A549 (cell line): Measurements from ENCODE around the gene SARDH.

Source experiments
- BHLHE40 ChIP-seq: IDR thresholded peaks from 2 replicates; pipeline ENCODE4 v1.6.1; 2012; ENCODE audit warnings: low read depth, low read length, inconsistent platforms
- CTCF ChIP-seq: fragments of >200 bp; sonication (Bioruptor Twin); formaldehyde crosslinking; IDR thresholded peaks from 3 replicates; pipeline ENCODE4 v1.5.1; 2016
- EP300 ChIP-seq, 2 experiments: fragments of >200 bp; sonication (Bioruptor Twin); formaldehyde crosslinking; IDR thresholded peaks; 2 replicates in 1 of 2; 3 replicates in 1 of 2; pipeline ENCODE4 v1.6.1; 2016 to 2017
- MAFK ChIP-seq: fragments of 450-650 bp; IDR thresholded peaks from 2 replicates; pipeline ENCODE4 v1.6.1; 2014; ENCODE audit not compliant: partially characterized antibody
- POLR2A ChIP-seq: IDR thresholded peaks from 2 replicates; pipeline ENCODE4 v1.6.1; 2012; ENCODE audit warnings: mild to moderate bottlenecking, low read length
- REST ChIP-seq: fragments of 200-600 bp; sonication (generic); IDR thresholded peaks from 2 replicates; pipeline ENCODE4 v1.6.1; 2016; ENCODE audit warnings: antibody characterized with exemption, mild to moderate bottlenecking, moderate library complexity

GRCh38 chr9:133693703-133694529 lies 44.2 kb downstream of the SARDH start:
- TF ChIP-seq MAFK = no peak
- no peak for TF ChIP-seq POLR2A
- no peak for TF ChIP-seq REST
- no peak for TF ChIP-seq BHLHE40
- TF ChIP-seq EP300 (IDR thresholded peaks at IDR 0.05) = no peak
- no peak for TF ChIP-seq CTCF
